IMR-90 (cell line): Measurements from ENCODE around the gene ENAM. TPM values are rescaled to one million over a fixed set of nuclear protein-coding genes. Genes with fewer than 3 reads are reported as not detected.

Experiments
- ATAC-seq: fragments of 200-7000 bp; cut with Tn5 transposase; 2 replicates; pipeline ENCODE4 v1.9.1; 2020; ENCODE audit warnings: low read depth, mild to moderate bottlenecking, moderate library complexity
- BruUV-seq: library from RNA; stranded (reverse); fragments of 400-500 nt; replicated peaks from 2 replicates; lab custom pipeline; 2021; lab: Mats Ljungman, UMichigan
- CTCF ChIA-PET: fragments of 300-600 bp; formaldehyde crosslinking; extraction: SDS; loops from one replicate; lab custom pipeline; 2021; ENCODE audit warnings: antibody characterized with exemption; lab: Yijun Ruan, JAX
- POLR2A ChIA-PET: fragments of 300-600 bp; sonication (Branson Sonifier 250); formaldehyde crosslinking; loops from one replicate; lab custom pipeline; 2022; ENCODE audit warnings: antibody characterized with exemption; ENCODE audit not compliant: unreplicated experiment; lab: Charles Lee
- DNase-seq: peaks from one replicate; pipeline ENCODE4 v3.0.0; 2013
- H2AFZ ChIP-seq: replicated peaks from 2 replicates; pipeline ENCODE3; 2013; ENCODE audit warnings: low read length, mild to moderate bottlenecking; ENCODE audit not compliant: poor library complexity
- H2AK5ac ChIP-seq: 2 replicates; pipeline ENCODE4 v1.6.1; 2013; ENCODE audit warnings: low read depth, low read length, inconsistent platforms
- H2AK9ac ChIP-seq: replicated peaks from 2 replicates; pipeline ENCODE3; 2013; ENCODE audit warnings: mild to moderate bottlenecking, low read depth, low read length, moderate library complexity; ENCODE audit not compliant: poor library complexity
- H2BK120ac ChIP-seq: 2 replicates; pipeline ENCODE4 v1.6.1; 2013; ENCODE audit warnings: low read depth, low read length, inconsistent platforms
- H2BK15ac ChIP-seq: 3 replicates; pipeline ENCODE4 v1.6.1; 2013; ENCODE audit warnings: low read depth, low read length, inconsistent platforms
- H2BK20ac ChIP-seq: 2 replicates; pipeline ENCODE4 v1.6.1; 2013; ENCODE audit warnings: low read depth, mild to moderate bottlenecking, inconsistent platforms, low read length, moderate library complexity
- H2BK5ac ChIP-seq: 2 replicates; pipeline ENCODE4 v1.6.1; 2013; ENCODE audit warnings: mild to moderate bottlenecking, low read depth, low read length, inconsistent platforms; ENCODE audit not compliant: poor library complexity, severe bottlenecking
- H3K14ac ChIP-seq: replicated peaks from 2 replicates; pipeline ENCODE4 v1.6.1; 2013; ENCODE audit warnings: low read depth, low read length, inconsistent platforms
- H3K18ac ChIP-seq: 2 replicates; pipeline ENCODE4 v1.6.1; 2013; ENCODE audit warnings: low read depth, low read length, control low read depth
- H3K23ac ChIP-seq: 2 replicates; pipeline ENCODE4 v1.6.1; 2013; ENCODE audit warnings: low read depth, low read length, inconsistent platforms
- H3K27ac ChIP-seq: 2 replicates; pipeline ENCODE4 v1.5.1; 2013; ENCODE audit warnings: mild to moderate bottlenecking, control low read depth, low read length; ENCODE audit not compliant: insufficient read depth
- H3K27me3 ChIP-seq: 2 replicates; pipeline ENCODE4 v1.6.1; 2013; ENCODE audit warnings: low read length; ENCODE audit not compliant: control insufficient read depth, insufficient read depth
- H3K36me3 ChIP-seq: 2 replicates; pipeline ENCODE4 v1.6.1; 2013; ENCODE audit warnings: low read length, mixed read lengths; ENCODE audit not compliant: control insufficient read depth, insufficient read depth
- H3K4ac ChIP-seq: 2 replicates; pipeline ENCODE4 v1.6.1; 2013; ENCODE audit warnings: low read depth, low read length, inconsistent platforms
- H3K4me1 ChIP-seq: 2 replicates; pipeline ENCODE4 v1.6.1; 2013; ENCODE audit warnings: low read length, mixed read lengths; ENCODE audit not compliant: control insufficient read depth, insufficient read depth
- H3K4me2 ChIP-seq: 2 replicates; pipeline ENCODE4 v1.6.1; 2013; ENCODE audit warnings: low read depth, mild to moderate bottlenecking, control low read depth, low read length, moderate library complexity
- H3K4me3 ChIP-seq: 2 replicates; pipeline ENCODE4 v1.5.1; 2013; ENCODE audit warnings: low read depth, mild to moderate bottlenecking, control low read depth, low read length, moderate library complexity; ENCODE audit not compliant: insufficient read depth
- H3K56ac ChIP-seq: 2 replicates; pipeline ENCODE4 v1.6.1; 2013; ENCODE audit warnings: low read length, inconsistent platforms; ENCODE audit not compliant: insufficient read depth; ENCODE audit errors: extremely low read depth
- H3K79me1 ChIP-seq, 2 experiments: 2 replicates each; pipeline ENCODE4 v1.6.1; 2013; ENCODE audit warnings: low read length in 2 of 2, inconsistent platforms in 1 of 2, low read depth in 1 of 2
- H3K9ac ChIP-seq: 2 replicates; pipeline ENCODE4 v1.6.1; 2013; ENCODE audit warnings: low read depth, low read length, control low read depth
- H3K9me1 ChIP-seq: 2 replicates; pipeline ENCODE4 v1.6.1; 2013; ENCODE audit warnings: low read length, inconsistent platforms; ENCODE audit not compliant: insufficient read depth
- H3K9me3 ChIP-seq: 2 replicates; pipeline ENCODE4 v1.6.1; 2013; ENCODE audit warnings: low read length; ENCODE audit not compliant: control insufficient read depth, insufficient read depth
- H4K20me1 ChIP-seq: 2 replicates; pipeline ENCODE4 v1.6.1; 2013; ENCODE audit warnings: low read length, inconsistent platforms; ENCODE audit not compliant: insufficient read depth
- H4K5ac ChIP-seq: 2 replicates; pipeline ENCODE4 v1.6.1; 2013; ENCODE audit warnings: mild to moderate bottlenecking, low read depth, low read length, control low read depth
- H4K8ac ChIP-seq, 2 experiments: 2 replicates each; pipeline ENCODE4 v1.6.1; 2013; ENCODE audit warnings: low read depth in 2 of 2, low read length in 2 of 2, control low read depth in 1 of 2, inconsistent platforms in 1 of 2
- H4K91ac ChIP-seq: 2 replicates; pipeline ENCODE4 v1.6.1; 2013; ENCODE audit warnings: low read depth, low read length, inconsistent platforms; ENCODE audit not compliant: insufficient read depth
- BHLHE40 ChIP-seq: fragments of 150-350 bp; IDR thresholded peaks from 2 replicates; pipeline ENCODE4 v1.6.1; 2016; ENCODE audit warnings: mild to moderate bottlenecking, low read depth, low read length
- CEBPB ChIP-seq: IDR thresholded peaks from 2 replicates; pipeline ENCODE4 v1.6.1; 2012; ENCODE audit warnings: low read depth, low read length, improper control_type of control experiment
- NFE2L2 ChIP-seq: fragments of 150-350 bp; IDR thresholded peaks from 2 replicates; pipeline ENCODE4 v1.6.1; 2016; ENCODE audit warnings: low read depth, mild to moderate bottlenecking, low read length
- POLR2A ChIP-seq: IDR thresholded peaks from 2 replicates; pipeline ENCODE4 v1.6.1; 2012; ENCODE audit warnings: mild to moderate bottlenecking, low read depth, low read length
- RAD21 ChIP-seq: IDR thresholded peaks from 2 replicates; pipeline ENCODE4 v1.6.1; 2012; ENCODE audit warnings: low read length, improper control_type of control experiment
- RCOR1 ChIP-seq: IDR thresholded peaks from 2 replicates; pipeline ENCODE4 v1.6.1; 2012; ENCODE audit warnings: mild to moderate bottlenecking, low read length, improper control_type of control experiment; ENCODE audit not compliant: insufficient replicate concordance
- RFX5 ChIP-seq: IDR thresholded peaks from 2 replicates; pipeline ENCODE4 v1.8.0; 2012; ENCODE audit warnings: low read depth, mild to moderate bottlenecking, low read length, moderate library complexity
- WGBS, 2 experiments: methylation state at CpG; one replicate each; pipeline versions ENCODE4 v1.1.5 to v1.1.7; 2013; ENCODE audit warnings: missing lambda C conversion rate in 2 of 2; ENCODE audit not compliant: insufficient read length in 1 of 2; ENCODE audit errors: extremely low coverage in 2 of 2; 5-methylcytosine and 5-hydroxymethylcytosine counted together
- dilution Hi-C: fragments of 300-500 bp; cut with HindIII; formaldehyde crosslinking; loops from one replicate; pipeline ENCODE4 v1.14.3; 2018; ENCODE audit warnings: low sequenced_read_pairs; ENCODE audit not compliant: unreplicated experiment
- in situ Hi-C: fragments of 300-500 bp; cut with MboI; formaldehyde crosslinking; loops from 3 replicates; pipeline ENCODE4 v1.14.3; 2019; ENCODE audit warnings: low sequenced_read_pairs, inconsistent platforms, mixed read lengths
- intact Hi-C: fragments of 100-400 bp; cut with micrococcal nuclease; formaldehyde crosslinking; loops from 2 replicates; pipeline ENCODE4 v1.10.0; 2022
- polyA plus RNA-seq, 3 experiments: library from polyadenylated mRNA; depleted of rRNA; stranded (reverse); fragments of >200 nt; gene quantifications; 2 replicates each; pipeline ENCODE4 v1.2.3, GENCODE V29; 2012; ENCODE audit warnings: low replicate concordance in 1 of 3
- total RNA-seq: library from RNA; depleted of rRNA; stranded (reverse); fragments of >200 nt; gene quantifications from 2 replicates; pipeline ENCODE4 v1.2.3, GENCODE V29; 2012

The ENAM gene
- total and polyA plus RNA-seq, 2 of the 4 experiments (the other 2 are of a cell fraction) = under 0.01 to 0.10 TPM

GRCh38 chr4:70627620-70628019, 924 bp upstream of the ENAM start:
- Histone ChIP-seq H3K23ac (no peak overlapping the region), H4K8ac (no peak overlapping the region), H3K9me3 (no peaks in the 10 kb centered on the region), H3K56ac (no peak overlapping the region), H3K27me3 (no peaks in the 10 kb centered on the region), H4K91ac (no peak overlapping the region), H2BK15ac (no peak overlapping the region), H3K79me1 (no peaks in the 10 kb centered on the region), H2AFZ (no peak overlapping the region), H2AK9ac (no peak overlapping the region), H3K36me3 (no peaks in the 10 kb centered on the region), H3K4me1 (no peaks in the 10 kb centered on the region), H3K14ac (no peak overlapping the region), H3K4me2 (no peak overlapping the region), H4K5ac (no peak overlapping the region), H3K9ac (no peak overlapping the region), H3K27ac (no peak overlapping the region), H4K20me1 (no peaks in the 10 kb centered on the region), H3K9me1 (no peaks in the 10 kb centered on the region), H3K18ac (no peak overlapping the region; the same call in 1 of the 2 replicates), H3K4ac (no peak overlapping the region), H3K4me3 (no peak overlapping the region), H2BK5ac (no peak overlapping the region), H2AK5ac (no peak overlapping the region), H2BK20ac (no peak overlapping the region), H2BK120ac (no peak overlapping the region)
- BruUV-seq = no TSS peak
- TF ChIP-seq POLR2A = no peak
- TF ChIP-seq RCOR1 = no peak
- no peak for TF ChIP-seq RFX5
- no peak for TF ChIP-seq RAD21
- no peak for TF ChIP-seq BHLHE40
- TF ChIP-seq NFE2L2 = peak; percentile 77
- no peak for TF ChIP-seq CEBPB
- ChIA-PET POLR2A (no interaction called here), CTCF (interaction anchor here (0.7 kb wide), 1 partner anchor 33 kb away, joined by 3 read pairs; no protein-coding TSS in a partner anchor)
- in situ Hi-C loops (loop anchor here (25.0 kb wide), 1 partner anchor 935 kb away; no protein-coding TSS in a partner anchor), intact Hi-C loops (no loop called here), dilution Hi-C loops (no loop called here)
- ATAC-seq (no peak), DNase-seq (no peak)
- WGBS, 2 experiments = no CpG with 5 or more reads among the region's 1 CpG
